DOHH2 (cell line): ENCODE measurements around the gene CPT1A.
A peak's percentile ranks its signal among the peaks of the same experiment; 100 is the strongest.

Experiments used
- H3F3A ChIP-seq: fragments of 200-600 bp; sonication (generic), shearing (Covaris generic); 2 replicates; pipeline ENCODE4 v1.6.0; 2016; ENCODE audit warnings: antibody characterized with exemption, mild to moderate bottlenecking; ENCODE audit not compliant: control insufficient read depth, insufficient read depth
- H3K27ac ChIP-seq: fragments of 200-600 bp; sonication (generic); 2 replicates; pipeline ENCODE4 v1.5.1; 2014; ENCODE audit warnings: low read depth, mild to moderate bottlenecking, low read length, moderate library complexity
- H3K27me3 ChIP-seq: fragments of 200-600 bp; sonication (generic); 2 replicates; pipeline ENCODE4 v1.6.1; 2014; ENCODE audit warnings: mild to moderate bottlenecking, low read length, mixed read lengths; ENCODE audit not compliant: control insufficient read depth
- H3K36me3 ChIP-seq: fragments of 200-600 bp; sonication (generic); 2 replicates; pipeline ENCODE4 v1.6.1; 2014; ENCODE audit warnings: mild to moderate bottlenecking, low read length, moderate library complexity, mixed read lengths; ENCODE audit not compliant: control insufficient read depth
- H3K4me1 ChIP-seq: fragments of 200-600 bp; sonication (generic); 2 replicates; pipeline ENCODE4 v1.6.1; 2014; ENCODE audit warnings: mild to moderate bottlenecking, low read length, mixed read lengths; ENCODE audit not compliant: control insufficient read depth
- H3K4me2 ChIP-seq: fragments of 200-600 bp; sonication (generic); 2 replicates; pipeline ENCODE4 v1.6.0; 2014; ENCODE audit warnings: mild to moderate bottlenecking, low read length, moderate library complexity
- H3K4me3 ChIP-seq: fragments of 200-600 bp; sonication (generic); 2 replicates; pipeline ENCODE4 v1.5.1; 2014; ENCODE audit warnings: mild to moderate bottlenecking, low read length, mixed read lengths
- H3K79me2 ChIP-seq: fragments of 200-600 bp; sonication (generic); 2 replicates; pipeline ENCODE4 v1.6.1; 2014; ENCODE audit warnings: mild to moderate bottlenecking, low read length, mixed read lengths; ENCODE audit not compliant: control insufficient read depth
- H3K9me2 ChIP-seq: fragments of 200-600 bp; sonication (generic); replicated peaks from 2 replicates; pipeline ENCODE4 v1.6.1; 2014; ENCODE audit warnings: mild to moderate bottlenecking, low read length, mixed read lengths; ENCODE audit not compliant: control insufficient read depth
- H3K9me3 ChIP-seq: fragments of 200-600 bp; sonication (generic); 2 replicates; pipeline ENCODE4 v1.6.1; 2014; ENCODE audit warnings: antibody characterized with exemption, low read length, mixed read lengths; ENCODE audit not compliant: control insufficient read depth, insufficient read depth
- H4K20me1 ChIP-seq: fragments of 200-600 bp; sonication (generic); 2 replicates; pipeline ENCODE4 v1.6.0; 2014; ENCODE audit warnings: low read depth, mild to moderate bottlenecking, antibody characterized with exemption, low read length, moderate library complexity; ENCODE audit not compliant: control insufficient read depth, insufficient read depth
- EZH2phosphoT487 ChIP-seq: fragments of 200-600 bp; sonication (generic); IDR thresholded peaks from 2 replicates; pipeline ENCODE4 v1.6.1; 2017; ENCODE audit warnings: borderline replicate concordance, mild to moderate bottlenecking, antibody characterized with exemption, low read length, moderate library complexity, mixed read lengths
- TF ChIP-seq, protein P1 (sequence below): fragments of 200-600 bp; sonication (generic); IDR thresholded peaks from one replicate; pipeline ENCODE4 v1.5.1; 2014; ENCODE audit warnings: antibody characterized with exemption, mild to moderate bottlenecking, low read depth, low read length; ENCODE audit not compliant: poor library complexity, severe bottlenecking

CPT1A gene

DNA sequence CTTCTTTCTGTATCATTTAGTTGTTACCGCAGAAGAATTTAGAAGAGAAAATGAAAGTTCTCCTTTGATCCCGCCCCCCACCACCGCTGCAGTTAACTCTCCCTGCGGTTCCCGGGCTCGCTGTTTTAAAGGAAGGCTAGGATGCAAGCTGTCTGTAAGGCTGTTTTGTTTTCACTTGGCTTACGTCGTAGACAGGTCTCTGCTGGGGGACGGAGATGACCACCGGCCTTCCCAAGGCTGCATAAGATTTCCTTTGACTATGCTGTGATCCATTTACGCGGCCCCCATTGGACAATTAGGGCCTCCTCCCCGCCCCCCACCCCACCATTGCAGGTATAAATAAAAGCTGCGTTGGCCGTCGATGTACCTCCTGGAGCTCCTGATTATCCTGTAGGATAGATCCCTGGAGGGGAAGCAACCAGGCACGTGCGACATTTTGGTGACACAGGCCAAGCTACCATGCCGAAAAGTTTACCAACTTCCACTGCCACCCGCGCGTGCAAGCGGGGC is 1.4 kb upstream of the CPT1A start:
- peaks cover 15% of the 10 kb centered on the region for H3F3A ChIP-seq
- H3K4me1 ChIP-seq, result peaks cover 58% of the 10 kb centered on the region
- H3K27ac ChIP-seq, result no peak overlapping the region
- peak overlapping the region; percentile 56 for H3K4me2 ChIP-seq
- H3K4me3 ChIP-seq, result peak overlapping the region; percentile 51
- peaks cover 59% of the 10 kb centered on the region for H3K27me3 ChIP-seq
- H3K36me3 ChIP-seq, result no peaks in the 10 kb centered on the region
- TF ChIP-seq, protein P1, sequence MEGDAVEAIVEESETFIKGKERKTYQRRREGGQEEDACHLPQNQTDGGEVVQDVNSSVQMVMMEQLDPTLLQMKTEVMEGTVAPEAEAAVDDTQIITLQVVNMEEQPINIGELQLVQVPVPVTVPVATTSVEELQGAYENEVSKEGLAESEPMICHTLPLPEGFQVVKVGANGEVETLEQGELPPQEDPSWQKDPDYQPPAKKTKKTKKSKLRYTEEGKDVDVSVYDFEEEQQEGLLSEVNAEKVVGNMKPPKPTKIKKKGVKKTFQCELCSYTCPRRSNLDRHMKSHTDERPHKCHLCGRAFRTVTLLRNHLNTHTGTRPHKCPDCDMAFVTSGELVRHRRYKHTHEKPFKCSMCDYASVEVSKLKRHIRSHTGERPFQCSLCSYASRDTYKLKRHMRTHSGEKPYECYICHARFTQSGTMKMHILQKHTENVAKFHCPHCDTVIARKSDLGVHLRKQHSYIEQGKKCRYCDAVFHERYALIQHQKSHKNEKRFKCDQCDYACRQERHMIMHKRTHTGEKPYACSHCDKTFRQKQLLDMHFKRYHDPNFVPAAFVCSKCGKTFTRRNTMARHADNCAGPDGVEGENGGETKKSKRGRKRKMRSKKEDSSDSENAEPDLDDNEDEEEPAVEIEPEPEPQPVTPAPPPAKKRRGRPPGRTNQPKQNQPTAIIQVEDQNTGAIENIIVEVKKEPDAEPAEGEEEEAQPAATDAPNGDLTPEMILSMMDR, result no peak
- no peak; the same call in 1 of the 2 replicates for TF ChIP-seq EZH2phosphoT487
- no peaks in the 10 kb centered on the region for H3K79me2 ChIP-seq
- no peaks in the 10 kb centered on the region for H4K20me1 ChIP-seq
- no peaks in the 10 kb centered on the region for H3K9me3 ChIP-seq
- H3K9me2 ChIP-seq, result no peaks in the 10 kb centered on the region

DNA sequence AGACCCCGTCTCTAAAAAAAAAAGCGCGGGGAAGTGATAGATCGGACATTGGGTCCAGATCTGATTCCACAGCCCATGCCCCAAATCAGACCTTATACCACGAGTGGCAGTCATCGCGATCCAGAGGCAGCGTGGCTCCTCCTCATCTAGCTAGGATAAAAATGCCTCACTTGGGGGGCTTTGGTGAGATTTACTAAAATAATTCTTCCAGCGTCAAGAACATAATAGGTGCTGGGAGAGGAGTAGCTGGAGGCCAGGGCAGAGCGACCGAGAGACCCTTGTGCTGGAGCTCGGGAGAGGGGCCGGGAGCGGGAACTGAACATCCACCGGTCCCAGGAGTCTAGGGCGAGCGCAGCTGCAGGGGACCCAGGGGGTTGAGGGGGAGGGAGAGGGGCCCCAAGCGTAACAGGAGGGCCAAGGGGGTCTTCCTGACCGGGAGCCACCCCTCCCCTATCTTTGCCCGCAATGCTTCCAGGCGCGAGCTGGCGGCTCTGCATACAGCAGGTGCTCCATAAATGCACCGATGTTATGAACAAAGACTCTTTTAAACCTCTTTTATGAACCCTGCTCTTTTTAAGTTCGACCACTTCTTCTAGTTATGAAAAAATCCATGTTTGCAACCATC is 823 bp upstream of the CPT1A start:
- Histone ChIP-seq H3K4me2 (peak overlapping the region; percentile 56), H3K36me3 (no peaks in the 10 kb centered on the region), H3K27me3 (peaks cover 59% of the 10 kb centered on the region), H4K20me1 (no peaks in the 10 kb centered on the region), H3K4me3 (peak overlapping the region; percentile 51), H3F3A (peaks cover 15% of the 10 kb centered on the region), H3K79me2 (no peaks in the 10 kb centered on the region), H3K27ac (no peak overlapping the region), H3K9me3 (no peaks in the 10 kb centered on the region), H3K9me2 (no peaks in the 10 kb centered on the region), H3K4me1 (peaks cover 60% of the 10 kb centered on the region)
- TF ChIP-seq, protein P1, result no peak
- TF ChIP-seq EZH2phosphoT487, result 0 out of 2 replicates have a peak, but pooled peaks have one; percentile 73

- Histone ChIP-seq H3K9me2 (no peaks in the 10 kb centered on the region), H3K27ac (no peak overlapping the region), H3K4me2 (peak overlapping the region; percentile 82), H3K9me3 (no peaks in the 10 kb centered on the region), H3K36me3 (no peaks in the 10 kb centered on the region), H3K4me1 (peaks cover 60% of the 10 kb centered on the region), H3K79me2 (no peaks in the 10 kb centered on the region), H3K27me3 (peaks cover 59% of the 10 kb centered on the region), H4K20me1 (no peaks in the 10 kb centered on the region), H3K4me3 (no peak overlapping the region; the same call in 1 of the 2 replicates), H3F3A (peaks cover 15% of the 10 kb centered on the region)
- peak; percentile 58; the same call in 1 of the 2 replicates for TF ChIP-seq EZH2phosphoT487
- TF ChIP-seq, protein P1, result no peak
Observed at GRCh38 chr11:68840661-68841653, 759 bp downstream of the CPT1A start.
